H1 (cell line): ENCODE measurements around the gene ERAP2. TPM values are rescaled to one million over a fixed set of nuclear protein-coding genes. Genes with fewer than 3 reads are reported as not detected.

ENCODE experiments used
- CTCF ChIA-PET: fragments of 300-600 bp; sonication (Branson Sonifier 250); formaldehyde crosslinking; loops from one replicate; lab custom pipeline; 2021; ENCODE audit not compliant: partially characterized antibody; lab: Charles Lee
- POLR2A ChIA-PET: fragments of 300-600 bp; sonication (Branson Sonifier 250); formaldehyde crosslinking; loops from one replicate; lab custom pipeline; 2021; ENCODE audit warnings: inconsistent platforms; ENCODE audit not compliant: partially characterized antibody; lab: Charles Lee
- DNase-seq, 2 experiments: peaks; one replicate each; pipeline versions ENCODE4 v3.0.0 to v3.0.0-alpha.2; 2010 to 2022; ENCODE audit warnings: low spot score in 2 of 2, low read depth in 1 of 2, mixed read lengths in 1 of 2
- FAIRE-seq: peaks from 2 replicates; lab custom pipeline; 2011; peaks lifted over from hg19 to GRCh38; lab: Jason Lieb, UNC
- H2AFZ ChIP-seq: 2 replicates; pipeline ENCODE4 v1.8.1; 2012; ENCODE audit warnings: low read length, inconsistent platforms
- H2AK5ac ChIP-seq: 2 replicates; pipeline ENCODE4 v1.6.1; 2013; ENCODE audit warnings: low read depth, low read length
- H2BK120ac ChIP-seq: replicated peaks from 2 replicates; pipeline ENCODE3; 2013; ENCODE audit warnings: low read depth, low read length, inconsistent platforms
- H2BK12ac ChIP-seq: 2 replicates; pipeline ENCODE4 v1.6.1; 2013; ENCODE audit warnings: low read depth, low read length
- H2BK15ac ChIP-seq: 2 replicates; pipeline ENCODE4 v1.6.1; 2013; ENCODE audit warnings: low read length
- H2BK20ac ChIP-seq: 2 replicates; pipeline ENCODE4 v1.6.1; 2013; ENCODE audit warnings: low read length
- H2BK5ac ChIP-seq: 2 replicates; pipeline ENCODE4 v1.6.1; 2013; ENCODE audit warnings: low read depth, low read length
- H3K14ac ChIP-seq: 2 replicates; pipeline ENCODE4 v1.6.1; 2013; ENCODE audit warnings: inconsistent platforms; ENCODE audit not compliant: insufficient read length
- H3K18ac ChIP-seq: 2 replicates; pipeline ENCODE4 v1.6.1; 2013; ENCODE audit warnings: low read length; ENCODE audit errors: extremely low read depth
- H3K23ac ChIP-seq: 2 replicates; pipeline ENCODE4 v1.6.1; 2013; ENCODE audit warnings: inconsistent platforms; ENCODE audit not compliant: insufficient read length
- H3K23me2 ChIP-seq: 2 replicates; pipeline ENCODE4 v1.6.1; 2013; ENCODE audit warnings: low read depth, low read length
- H3K27ac ChIP-seq: 2 replicates; pipeline ENCODE4 v1.6.1; 2011; ENCODE audit warnings: low read depth, low read length, inconsistent platforms
- H3K27me3 ChIP-seq, 4 experiments: replicated peaks in 1 of 4; 1 replicate in 1 of 4; 2 replicates in 3 of 4; pipeline versions ENCODE4 v1.6.1 to v1.8.1; 2011 to 2013; ENCODE audit warnings: low read length in 3 of 4, mild to moderate bottlenecking in 3 of 4, inconsistent platforms in 2 of 4, mixed read lengths in 2 of 4, moderate library complexity in 1 of 4; ENCODE audit not compliant: control insufficient read depth in 3 of 4, insufficient read depth in 3 of 4; ENCODE audit errors: extremely low read depth in 1 of 4
- H3K36me3 ChIP-seq, 4 experiments: 2 replicates each; pipeline versions ENCODE4 v1.6.1 to v1.8.1; 2011 to 2013; ENCODE audit warnings: mild to moderate bottlenecking in 4 of 4, low read length in 3 of 4, moderate library complexity in 2 of 4, control low read depth in 1 of 4, inconsistent platforms in 1 of 4; ENCODE audit not compliant: insufficient read depth in 4 of 4, control insufficient read depth in 2 of 4
- H3K4ac ChIP-seq: replicated peaks from 2 replicates; pipeline ENCODE3; 2013; ENCODE audit warnings: low read length, low read depth, mixed read lengths, inconsistent platforms; ENCODE audit not compliant: insufficient read length
- H3K4me1 ChIP-seq, 4 experiments: replicated peaks in 1 of 4; 1 replicate in 1 of 4; 2 replicates in 3 of 4; pipeline versions ENCODE4 v1.6.1 to v1.8.1; 2011 to 2013; ENCODE audit warnings: low read length in 3 of 4, inconsistent platforms in 2 of 4, mixed read lengths in 1 of 4; ENCODE audit not compliant: insufficient read depth in 4 of 4, control insufficient read depth in 3 of 4
- H3K4me2 ChIP-seq, 2 experiments: 2 replicates each; pipeline versions ENCODE4 v1.6.1 to v1.8.1; 2011 to 2013; ENCODE audit warnings: low read depth in 2 of 2, low read length in 2 of 2, control low read depth in 1 of 2, inconsistent platforms in 1 of 2, mild to moderate bottlenecking in 1 of 2; ENCODE audit not compliant: insufficient read depth in 1 of 2
- H3K4me3 ChIP-seq, 4 experiments: fragments of 200-600, 300-600 bp in 1 of 4; sonication (generic), shearing (Covaris generic), sonication (Bioruptor Twin) in 1 of 4; 2 replicates each; pipeline versions ENCODE4 v1.5.1 to v1.8.1; 2011 to 2016; ENCODE audit warnings: low read length in 4 of 4, low read depth in 3 of 4, control low read depth in 2 of 4, inconsistent platforms in 2 of 4, mild to moderate bottlenecking in 2 of 4, mixed read lengths in 1 of 4, moderate library complexity in 1 of 4; ENCODE audit not compliant: insufficient read depth in 2 of 4; ENCODE audit errors: extremely low read depth in 1 of 4
- H3K56ac ChIP-seq: replicated peaks from 2 replicates; pipeline ENCODE3; 2013; ENCODE audit warnings: low read depth, mild to moderate bottlenecking, mixed read lengths, low read length, inconsistent platforms; ENCODE audit not compliant: insufficient read length
- H3K79me1 ChIP-seq: 2 replicates; pipeline ENCODE4 v1.6.1; 2013; ENCODE audit warnings: low read depth, low read length, control low read depth
- H3K79me2 ChIP-seq, 2 experiments: 2 replicates each; pipeline versions ENCODE4 v1.6.1 to v1.8.1; 2012 to 2013; ENCODE audit warnings: low read length in 2 of 2, mild to moderate bottlenecking in 2 of 2, inconsistent platforms in 1 of 2; ENCODE audit not compliant: insufficient read depth in 2 of 2, control insufficient read depth in 1 of 2
- H3K9ac ChIP-seq, 4 experiments: replicated peaks in 1 of 4; 1 replicate in 1 of 4; 2 replicates in 3 of 4; pipeline versions ENCODE4 v1.6.1 to v1.8.1; 2011 to 2013; ENCODE audit warnings: low read depth in 3 of 4, low read length in 3 of 4, control low read depth in 2 of 4, mild to moderate bottlenecking in 2 of 4, moderate library complexity in 2 of 4, inconsistent platforms in 1 of 4; ENCODE audit errors: extremely low read depth in 1 of 4
- H3K9me3 ChIP-seq, 2 experiments: 2 replicates each; pipeline versions ENCODE4 v1.6.1 to v1.8.1; 2012 to 2013; ENCODE audit warnings: mild to moderate bottlenecking in 2 of 2, moderate library complexity in 2 of 2, control low read depth in 1 of 2, inconsistent platforms in 1 of 2, low read depth in 1 of 2, low read length in 1 of 2, mixed read lengths in 1 of 2; ENCODE audit not compliant: insufficient read depth in 2 of 2
- H4K20me1 ChIP-seq, 2 experiments: replicated peaks in 1 of 2; 2 replicates each; pipeline versions ENCODE3 to v1.8.1; 2011 to 2013; ENCODE audit warnings: inconsistent platforms in 2 of 2, low read length in 2 of 2, mild to moderate bottlenecking in 1 of 2; ENCODE audit not compliant: insufficient read depth in 2 of 2, control insufficient read depth in 1 of 2
- H4K5ac ChIP-seq: 2 replicates; pipeline ENCODE4 v1.6.1; 2013; ENCODE audit warnings: low read length, low read depth, mixed read lengths, inconsistent platforms; ENCODE audit not compliant: insufficient read length
- H4K8ac ChIP-seq: 2 replicates; pipeline ENCODE4 v1.8.0; 2013; ENCODE audit warnings: mild to moderate bottlenecking, moderate library complexity, low read length, inconsistent platforms; ENCODE audit not compliant: insufficient read depth; ENCODE audit errors: extremely low read depth
- H4K91ac ChIP-seq: replicated peaks from 2 replicates; pipeline ENCODE3; 2013; ENCODE audit warnings: low read length, mixed read lengths, inconsistent platforms; ENCODE audit not compliant: insufficient read length
- GTF2F1 ChIP-seq: IDR thresholded peaks from 2 replicates; pipeline ENCODE4 v1.6.1; 2012; ENCODE audit warnings: low read depth, low read length, improper control_type of control experiment, borderline replicate concordance
- NRF1 ChIP-seq: IDR thresholded peaks from 2 replicates; pipeline ENCODE4 v1.6.1; 2011; ENCODE audit warnings: mild to moderate bottlenecking, low read depth, low read length, improper control_type of control experiment
- RAD21 ChIP-seq, 2 experiments: IDR thresholded peaks in 1 of 2; conservative IDR thresholded peaks in 1 of 2; 2 replicates each; pipeline ENCODE4 v1.6.1; 2011; ENCODE audit warnings: low read depth in 2 of 2, low read length in 2 of 2, improper control_type of control experiment in 1 of 2, inconsistent platforms in 1 of 2, mild to moderate bottlenecking in 1 of 2, moderate library complexity in 1 of 2
- WGBS, 2 experiments: shearing (Covaris generic) in 1 of 2; methylation state at CpG; one replicate each; pipeline versions ENCODE4 v1.1.6 to v1.1.7; 2013 to 2015; ENCODE audit warnings: low lambda C conversion rate in 2 of 2, mixed read lengths in 2 of 2, inconsistent platforms in 1 of 2, low coverage in 1 of 2, missing lambda C conversion rate in 1 of 2; ENCODE audit not compliant: insufficient replicate concordance in 2 of 2, insufficient coverage in 1 of 2, insufficient read length in 1 of 2; ENCODE audit errors: extremely low coverage in 1 of 2, missing lambda C conversion rate in 1 of 2; 5-methylcytosine and 5-hydroxymethylcytosine counted together
- polyA plus RNA-seq, 7 experiments: library from polyadenylated mRNA; depleted of rRNA in 3 of 7; stranded (reverse) in 5 of 7; unstranded in 2 of 7; fragments of >200 nt in 5 of 7; fragments of 200-250 nt in 2 of 7; gene quantifications; 1 replicate in 5 of 7; 2 replicates in 1 of 7; 4 replicates in 1 of 7; pipeline versions ENCODE4 v1.2.1 to v1.2.3, GENCODE V29; 2011 to 2013; ENCODE audit warnings: missing spikeins in 2 of 7, mixed read lengths in 2 of 7
- total RNA-seq: library from RNA; stranded (reverse); fragmentation: NEBNext Ultra II Directional; extraction: Animal tissue kit (Norgen Biotek cat#: 25700); gene quantifications from 2 replicates; pipeline ENCODE4 v1.2.1, GENCODE V29; 2021

The ERAP2 gene
- total and polyA plus RNA-seq, 2 of the 8 experiments (the other 6 are each of a cell fraction or from before 2014, with no cell fraction given) = 0.14 TPM; not detected in 1

DNA sequence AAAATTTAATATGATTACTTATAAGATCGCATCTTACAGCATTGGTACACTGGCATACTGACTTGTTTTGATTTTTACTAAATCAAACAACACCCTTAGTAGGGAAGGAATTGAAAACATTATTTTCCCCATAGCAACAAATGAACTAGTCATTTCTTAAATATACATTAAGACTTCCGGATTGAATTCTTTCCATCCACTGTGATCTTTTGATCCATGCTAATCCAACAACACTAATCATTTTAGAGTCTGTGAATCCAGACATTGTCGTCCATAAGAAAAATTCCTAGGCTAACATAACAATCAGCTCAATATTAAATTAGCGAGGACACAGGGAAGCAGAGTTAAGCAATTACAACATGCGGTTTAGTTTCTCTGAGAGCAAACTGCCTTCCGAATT is 47.0 kb upstream of the ERAP2 start:
- H3K9me3 ChIP-seq = no peaks in the 10 kb centered on the region
- H2BK120ac ChIP-seq = no peak overlapping the region
- no peak overlapping the region for H2BK12ac ChIP-seq
- no peak overlapping the region for H3K56ac ChIP-seq
- H3K27me3 ChIP-seq = no peaks in the 10 kb centered on the region
- H3K36me3 ChIP-seq = no peaks in the 10 kb centered on the region
- H3K27ac ChIP-seq = no peak overlapping the region
- no peaks in the 10 kb centered on the region for H3K4me1 ChIP-seq
- no peak overlapping the region for H3K18ac ChIP-seq
- 88% methylated on average over 6 of the region's 6 CpGs; no CpG with 5 or more reads in 1 of the 2 experiments for WGBS, 2 experiments
- H3K4ac ChIP-seq = no peak overlapping the region
- H4K5ac ChIP-seq = no peak overlapping the region
- no peak overlapping the region for H2BK5ac ChIP-seq
- H3K4me3 ChIP-seq = no peak overlapping the region
- no peak overlapping the region for H3K9ac ChIP-seq
- DNase-seq = no peak
- TF ChIP-seq RAD21 (IDR thresholded peaks at IDR 0.05 in 1 of 2, conservative IDR thresholded peaks at IDR 0.05 in 1 of 2; ENCODE audit: low read depth in 2 of 2, low read length in 2 of 2) = no peak
- TF ChIP-seq NRF1 = no peak
- TF ChIP-seq GTF2F1 = no peak
- TF ChIP-seq, all 59 proteins: peak for 0
- Histone ChIP-seq H3K23ac (no peak overlapping the region), H2AK5ac (no peak overlapping the region), H3K4me2 (no peak overlapping the region), H2BK15ac (no peak overlapping the region), H3K23me2 (no peaks in the 10 kb centered on the region), H3K79me1 (no peaks in the 10 kb centered on the region), H4K20me1 (no peaks in the 10 kb centered on the region), H2BK20ac (no peak overlapping the region), H3K14ac (no peak overlapping the region), H4K8ac (no peak overlapping the region), H2AFZ (no peak overlapping the region), H3K79me2 (no peaks in the 10 kb centered on the region), H4K91ac (no peak overlapping the region)
- ChIA-PET POLR2A (no interaction called here), CTCF (interaction anchor here (0.8 to 1.2 kb wide), 2 partner anchors 10 to 17 kb away, joined by 3 to 4 read pairs; no protein-coding TSS in a partner anchor)
- FAIRE-seq = no peak
